ENCODE measurements around the gene SMDT1.
"Not testable (repeated sequence)": the region's sequence is repeated elsewhere in the genome, so short reads cannot be mapped to it uniquely, and the experiment has no call there.

The SMDT1 gene

GRCh38 chr22:42128776-42129694 is 49.5 kb downstream of the SMDT1 start:
- H3K9ac ChIP-seq (ENCODE audit: low read depth in 1 of 2, low read length in 2 of 2), result peak overlapping the region; percentile 18 to 66
- peak overlapping the region; percentile 55 to 68 for H3K4me3 ChIP-seq (ENCODE audit: low read depth in 1 of 2, low read length in 2 of 2)
- H3K27ac ChIP-seq (ENCODE audit: low read depth, low read length); H3K36me3 ChIP-seq (ENCODE audit: control insufficient read depth in 1 of 2, insufficient read depth in 2 of 2, low read length in 2 of 2); H3K27me3 ChIP-seq (ENCODE audit: control insufficient read depth in 1 of 2, insufficient read depth in 2 of 2, low read length in 2 of 2); H3K4me1 ChIP-seq (ENCODE audit: control insufficient read depth in 1 of 2, insufficient read depth in 2 of 2, low read length in 2 of 2); H3K9me3 ChIP-seq (ENCODE audit: control insufficient read depth in 1 of 2, low read length in 2 of 2): not testable (repeated sequence)

GRCh38 chr22:42130182-42130581 is 50.7 kb downstream of the SMDT1 start:
- H3K27me3 ChIP-seq (ENCODE audit: control insufficient read depth in 1 of 2, insufficient read depth in 2 of 2, low read length in 2 of 2); H3K9me3 ChIP-seq (ENCODE audit: control insufficient read depth in 1 of 2, low read length in 2 of 2); H3K4me3 ChIP-seq (ENCODE audit: low read depth in 1 of 2, low read length in 2 of 2); H3K9ac ChIP-seq (ENCODE audit: low read depth in 1 of 2, low read length in 2 of 2); H3K36me3 ChIP-seq (ENCODE audit: control insufficient read depth in 1 of 2, insufficient read depth in 2 of 2, low read length in 2 of 2); H3K4me1 ChIP-seq (ENCODE audit: control insufficient read depth in 1 of 2, insufficient read depth in 2 of 2, low read length in 2 of 2): not testable (repeated sequence)
- H3K27ac ChIP-seq (ENCODE audit: low read depth, low read length), result peak overlapping the region; percentile 56

GRCh38 chr22:42130639-42131431 is 51.3 kb downstream of the SMDT1 start, which contains the start of gene CYP2D6:
CYP2D6 (minus strand) TSS chr22:42130810; CDS start chr22:42130791, 19 bp downstream.
- H3K27me3 ChIP-seq (ENCODE audit: control insufficient read depth in 1 of 2, insufficient read depth in 2 of 2, low read length in 2 of 2); H3K36me3 ChIP-seq (ENCODE audit: control insufficient read depth in 1 of 2, insufficient read depth in 2 of 2, low read length in 2 of 2); H3K4me1 ChIP-seq (ENCODE audit: control insufficient read depth in 1 of 2, insufficient read depth in 2 of 2, low read length in 2 of 2); H3K9me3 ChIP-seq (ENCODE audit: control insufficient read depth in 1 of 2, low read length in 2 of 2); H3K9ac ChIP-seq (ENCODE audit: low read depth in 1 of 2, low read length in 2 of 2); H3K4me3 ChIP-seq (ENCODE audit: low read depth in 1 of 2, low read length in 2 of 2): not testable (repeated sequence)
- H3K27ac ChIP-seq (ENCODE audit: low read depth, low read length), result peak within 1 kb of the TSS; percentile 56

GRCh38 chr22:42131562-42131961 is 52.1 kb downstream of the SMDT1 start:
- Histone ChIP-seq H3K27ac (ENCODE audit: low read depth, low read length) (no peak overlapping the region), H3K4me1 (ENCODE audit: control insufficient read depth in 1 of 2, insufficient read depth in 2 of 2, low read length in 2 of 2) (peaks cover 0 to 7% of the 10 kb centered on the region in 2 donors), H3K9me3 (ENCODE audit: control insufficient read depth in 1 of 2, low read length in 2 of 2) (no peaks in the 10 kb centered on the region), H3K4me3 (ENCODE audit: low read depth in 1 of 2, low read length in 2 of 2) (no peak overlapping the region), H3K36me3 (ENCODE audit: control insufficient read depth in 1 of 2, insufficient read depth in 2 of 2, low read length in 2 of 2) (no peaks in the 10 kb centered on the region), H3K9ac (ENCODE audit: low read depth in 1 of 2, low read length in 2 of 2) (no peak overlapping the region), H3K27me3 (ENCODE audit: control insufficient read depth in 1 of 2, insufficient read depth in 2 of 2, low read length in 2 of 2) (no peaks in the 10 kb centered on the region)

GRCh38 chr22:42132457-42132856 is 53.0 kb downstream of the SMDT1 start:
- H3K27me3 ChIP-seq (ENCODE audit: control insufficient read depth in 1 of 2, insufficient read depth in 2 of 2, low read length in 2 of 2), result no peaks in the 10 kb centered on the region
- H3K9me3 ChIP-seq (ENCODE audit: control insufficient read depth in 1 of 2, low read length in 2 of 2), result no peaks in the 10 kb centered on the region
- H3K27ac ChIP-seq (ENCODE audit: low read depth, low read length), result no peak overlapping the region
- H3K4me1 ChIP-seq (ENCODE audit: control insufficient read depth in 1 of 2, insufficient read depth in 2 of 2, low read length in 2 of 2), result peaks cover 0 to 7% of the 10 kb centered on the region in 2 donors
- no peaks in the 10 kb centered on the region for H3K36me3 ChIP-seq (ENCODE audit: control insufficient read depth in 1 of 2, insufficient read depth in 2 of 2, low read length in 2 of 2)
- H3K4me3 ChIP-seq (ENCODE audit: low read depth in 1 of 2, low read length in 2 of 2), result no peak overlapping the region
- H3K9ac ChIP-seq (ENCODE audit: low read depth in 1 of 2, low read length in 2 of 2), result no peak overlapping the region

Measured in duodenal mucosa (tissue), 2 donors.